ENCODE results near the gene SFN.
"Not testable (repeated sequence)": the region's sequence is repeated elsewhere in the genome, so short reads cannot be mapped to it uniquely, and the experiment has no call there.

Gene SFN

GRCh38 chr1:26839779-26840178 lies 23.2 kb upstream of the SFN start:
- DNase-seq (ENCODE audit: low spot score) = no peak

GRCh38 chr1:26844424-26845196 lies 18.3 kb upstream of the SFN start:
- DNase-seq (ENCODE audit: low spot score) = peak; percentile 65

GRCh38 chr1:26847826-26848225 lies 15.1 kb upstream of the SFN start:
- not testable (repeated sequence) for DNase-seq (ENCODE audit: low spot score)

GRCh38 chr1:26848499-26848898 lies 14.4 kb upstream of the SFN start:
- no peak for DNase-seq (ENCODE audit: low spot score)

GRCh38 chr1:26848941-26849774 lies 13.8 kb upstream of the SFN start:
- no peak for DNase-seq (ENCODE audit: low spot score)

GRCh38 chr1:26851106-26851684 lies 11.8 kb upstream of the SFN start:
- no peak for DNase-seq (ENCODE audit: low spot score)

- no peak for DNase-seq (ENCODE audit: low spot score)
Observed at GRCh38 chr1:26852701-26853100, 10.2 kb upstream of the SFN start.

GRCh38 chr1:26853156-26853555 lies 9.8 kb upstream of the SFN start:
- DNase-seq (ENCODE audit: low spot score) = peak; percentile 72

- DNase-seq (ENCODE audit: low spot score) = no peak
Observed at GRCh38 chr1:26853600-26853999, 9.3 kb upstream of the SFN start.

- no peak for DNase-seq (ENCODE audit: low spot score)
Observed at GRCh38 chr1:26854906-26855305, 8.0 kb upstream of the SFN start.

- DNase-seq (ENCODE audit: low spot score) = peak; percentile 64
Observed at GRCh38 chr1:26855636-26856035, 7.3 kb upstream of the SFN start.

GRCh38 chr1:26856181-26856580 lies 6.8 kb upstream of the SFN start:
- DNase-seq (ENCODE audit: low spot score) = peak; percentile 44

- DNase-seq (ENCODE audit: low spot score) = no peak
Observed at GRCh38 chr1:26856604-26857469, 6.1 kb upstream of the SFN start.

- DNase-seq (ENCODE audit: low spot score) = no peak
Observed at GRCh38 chr1:26857473-26858060, 5.4 kb upstream of the SFN start.

- DNase-seq (ENCODE audit: low spot score) = no peak
Observed at GRCh38 chr1:26858160-26858559, 4.8 kb upstream of the SFN start.

GRCh38 chr1:26858891-26859640 lies 3.9 kb upstream of the SFN start:
- no peak for DNase-seq (ENCODE audit: low spot score)

- DNase-seq (ENCODE audit: low spot score) = no peak
Observed at GRCh38 chr1:26861286-26861701, 1.7 kb upstream of the SFN start.

GRCh38 chr1:26861889-26862378 lies 1.0 kb upstream of the SFN start:
- DNase-seq (ENCODE audit: low spot score) = peak; percentile 48

GRCh38 chr1:26863685-26864077 lies 732 bp downstream of the SFN start:
- no peak for DNase-seq (ENCODE audit: low spot score)

GRCh38 chr1:26864610-26865480 lies 1.9 kb downstream of the SFN start:
- DNase-seq (ENCODE audit: low spot score) = peak; percentile 97

Measured in cerebellar cortex (tissue), 1 donor.